ENCODE measurements around the gene MEIKIN.
"Not testable (repeated sequence)": the region's sequence is repeated elsewhere in the genome, so short reads cannot be mapped to it uniquely, and the experiment has no call there.

MEIKIN gene

GRCh38 chr5:131952301-131952857 is 6.9 kb upstream of the MEIKIN start:
- H3K4me3 Mint-ChIP-seq, result no peak overlapping the region
- peaks cover 15% of the 10 kb centered on the region for H3K36me3 Mint-ChIP-seq (ENCODE audit: low read depth)
- no peak overlapping the region for H3K27ac Mint-ChIP-seq
- H3K9me3 Mint-ChIP-seq, result no peaks in the 10 kb centered on the region
- no peaks in the 10 kb centered on the region for H3K27me3 Mint-ChIP-seq
- H3K4me1 Mint-ChIP-seq (ENCODE audit: low read depth), result peaks cover 10% of the 10 kb centered on the region

GRCh38 chr5:131950706-131951105 is 5.2 kb upstream of the MEIKIN start:
- Mint-ChIP-seq H3K4me1 (ENCODE audit: low read depth) (peaks cover 4% of the 10 kb centered on the region), H3K36me3 (ENCODE audit: low read depth) (peaks cover 14% of the 10 kb centered on the region), H3K27me3 (no peaks in the 10 kb centered on the region), H3K4me3 (no peak overlapping the region), H3K27ac (no peak overlapping the region), H3K9me3 (no peaks in the 10 kb centered on the region)

- Mint-ChIP-seq H3K4me1 (ENCODE audit: low read depth) (no peaks in the 10 kb centered on the region), H3K27ac (no peak overlapping the region), H3K4me3 (no peak overlapping the region), H3K9me3 (no peaks in the 10 kb centered on the region), H3K27me3 (no peaks in the 10 kb centered on the region), H3K36me3 (ENCODE audit: low read depth) (peaks cover 3% of the 10 kb centered on the region)
Measured at GRCh38 chr5:131947445-131947844, 2.0 kb upstream of the MEIKIN start.

GRCh38 chr5:131944702-131945550 is 537 bp downstream of the MEIKIN start:
- Mint-ChIP-seq H3K36me3 (ENCODE audit: low read depth) (peaks cover under 1% of the 10 kb centered on the region), H3K4me1 (ENCODE audit: low read depth) (no peaks in the 10 kb centered on the region), H3K27ac (no peak overlapping the region), H3K9me3 (no peaks in the 10 kb centered on the region), H3K4me3 (no peak overlapping the region), H3K27me3 (no peaks in the 10 kb centered on the region)

- no peaks in the 10 kb centered on the region for H3K9me3 Mint-ChIP-seq
- H3K36me3 Mint-ChIP-seq (ENCODE audit: low read depth), result no peaks in the 10 kb centered on the region
- H3K4me1 Mint-ChIP-seq (ENCODE audit: low read depth), result no peaks in the 10 kb centered on the region
- H3K27me3 Mint-ChIP-seq, result no peaks in the 10 kb centered on the region
- no peak overlapping the region for H3K4me3 Mint-ChIP-seq
- no peak overlapping the region for H3K27ac Mint-ChIP-seq
Measured at GRCh38 chr5:131943916-131944315, 1.5 kb downstream of the MEIKIN start.

- H3K9me3 Mint-ChIP-seq, result no peaks in the 10 kb centered on the region
- H3K4me1 Mint-ChIP-seq (ENCODE audit: low read depth), result no peaks in the 10 kb centered on the region
- no peak overlapping the region for H3K4me3 Mint-ChIP-seq
- H3K27ac Mint-ChIP-seq, result no peak overlapping the region
- no peaks in the 10 kb centered on the region for H3K27me3 Mint-ChIP-seq
- H3K36me3 Mint-ChIP-seq (ENCODE audit: low read depth), result no peaks in the 10 kb centered on the region
Measured at GRCh38 chr5:131942016-131942415, 3.4 kb downstream of the MEIKIN start.

GRCh38 chr5:131939690-131940345 is 5.6 kb downstream of the MEIKIN start:
- Mint-ChIP-seq H3K27me3 (no peaks in the 10 kb centered on the region), H3K27ac (no peak overlapping the region), H3K4me1 (ENCODE audit: low read depth) (peaks cover 8% of the 10 kb centered on the region), H3K36me3 (ENCODE audit: low read depth) (no peaks in the 10 kb centered on the region), H3K9me3 (no peaks in the 10 kb centered on the region), H3K4me3 (no peak overlapping the region)

GRCh38 chr5:131932235-131932634 is 13.2 kb downstream of the MEIKIN start:
- no peak overlapping the region for H3K4me3 Mint-ChIP-seq
- no peak overlapping the region for H3K27ac Mint-ChIP-seq
- peaks cover 30% of the 10 kb centered on the region for H3K9me3 Mint-ChIP-seq
- peaks cover 13% of the 10 kb centered on the region for H3K36me3 Mint-ChIP-seq (ENCODE audit: low read depth)
- H3K4me1 Mint-ChIP-seq (ENCODE audit: low read depth), result peaks cover 8% of the 10 kb centered on the region
- no peaks in the 10 kb centered on the region for H3K27me3 Mint-ChIP-seq

- Mint-ChIP-seq H3K36me3 (ENCODE audit: low read depth) (peaks cover 13% of the 10 kb centered on the region), H3K27me3 (no peaks in the 10 kb centered on the region), H3K4me3 (no peak overlapping the region), H3K4me1 (ENCODE audit: low read depth) (no peaks in the 10 kb centered on the region), H3K27ac (no peak overlapping the region), H3K9me3 (peaks cover 37% of the 10 kb centered on the region)
Measured at GRCh38 chr5:131928957-131929356, 16.5 kb downstream of the MEIKIN start.

GRCh38 chr5:131926168-131926567 is 19.3 kb downstream of the MEIKIN start:
- Mint-ChIP-seq H3K4me3 (no peak overlapping the region), H3K4me1 (ENCODE audit: low read depth) (no peaks in the 10 kb centered on the region), H3K27ac (no peak overlapping the region), H3K9me3 (peaks cover 37% of the 10 kb centered on the region), H3K36me3 (ENCODE audit: low read depth) (peaks cover 8% of the 10 kb centered on the region), H3K27me3 (no peaks in the 10 kb centered on the region)

- Mint-ChIP-seq H3K27ac (no peak overlapping the region), H3K9me3 (no peaks in the 10 kb centered on the region), H3K4me3 (no peak overlapping the region), H3K4me1 (ENCODE audit: low read depth) (no peaks in the 10 kb centered on the region), H3K36me3 (ENCODE audit: low read depth) (peaks cover 4% of the 10 kb centered on the region), H3K27me3 (no peaks in the 10 kb centered on the region)
Measured at GRCh38 chr5:131916481-131916880, 29.0 kb downstream of the MEIKIN start.

- H3K27me3 Mint-ChIP-seq, result no peaks in the 10 kb centered on the region
- peaks cover 6% of the 10 kb centered on the region for H3K9me3 Mint-ChIP-seq
- H3K4me3 Mint-ChIP-seq, result no peak overlapping the region
- no peaks in the 10 kb centered on the region for H3K4me1 Mint-ChIP-seq (ENCODE audit: low read depth)
- peaks cover 4% of the 10 kb centered on the region for H3K36me3 Mint-ChIP-seq (ENCODE audit: low read depth)
- H3K27ac Mint-ChIP-seq, result no peak overlapping the region
Measured at GRCh38 chr5:131914472-131914871, 31.0 kb downstream of the MEIKIN start.

GRCh38 chr5:131913603-131914002 is 31.9 kb downstream of the MEIKIN start:
- Mint-ChIP-seq H3K27ac (no peak overlapping the region), H3K9me3 (peaks cover 6% of the 10 kb centered on the region), H3K4me3 (no peak overlapping the region), H3K27me3 (no peaks in the 10 kb centered on the region), H3K4me1 (ENCODE audit: low read depth) (no peaks in the 10 kb centered on the region), H3K36me3 (ENCODE audit: low read depth) (peaks cover 4% of the 10 kb centered on the region)

GRCh38 chr5:131906668-131907067 is 38.8 kb downstream of the MEIKIN start:
- Mint-ChIP-seq H3K27ac (no peak overlapping the region), H3K27me3 (no peaks in the 10 kb centered on the region), H3K36me3 (ENCODE audit: low read depth) (peaks cover 27% of the 10 kb centered on the region), H3K4me3 (no peak overlapping the region), H3K9me3 (peaks cover 39% of the 10 kb centered on the region), H3K4me1 (ENCODE audit: low read depth) (peaks cover 23% of the 10 kb centered on the region)

- H3K4me1 Mint-ChIP-seq (ENCODE audit: low read depth), result peaks cover 27% of the 10 kb centered on the region
- H3K36me3 Mint-ChIP-seq (ENCODE audit: low read depth), result peaks cover 31% of the 10 kb centered on the region
- H3K27me3 Mint-ChIP-seq, H3K4me3 Mint-ChIP-seq: not testable (repeated sequence)
- H3K9me3 Mint-ChIP-seq, result peaks cover 44% of the 10 kb centered on the region
- peak overlapping the region; percentile 63 for H3K27ac Mint-ChIP-seq
Measured at GRCh38 chr5:131902266-131902665, 43.2 kb downstream of the MEIKIN start.
